B cell (primary cell): ENCODE measurements around the gene FMN1.

ENCODE experiments used
- EZH2 ChIP-seq: IDR thresholded peaks from 2 replicates; pipeline ENCODE4 v1.6.1; 2012; ENCODE audit warnings: borderline replicate concordance, low read depth, mild to moderate bottlenecking, moderate library complexity, low read length; ENCODE audit not compliant: insufficient read depth, poor library complexity, severe bottlenecking
- TF ChIP-seq, protein P1 (sequence below): fragments of 200-600 bp; IDR thresholded peaks from one replicate; pipeline ENCODE4 v1.8.0; 2022; ENCODE audit warnings: antibody characterized with exemption, mild to moderate bottlenecking

DNA sequence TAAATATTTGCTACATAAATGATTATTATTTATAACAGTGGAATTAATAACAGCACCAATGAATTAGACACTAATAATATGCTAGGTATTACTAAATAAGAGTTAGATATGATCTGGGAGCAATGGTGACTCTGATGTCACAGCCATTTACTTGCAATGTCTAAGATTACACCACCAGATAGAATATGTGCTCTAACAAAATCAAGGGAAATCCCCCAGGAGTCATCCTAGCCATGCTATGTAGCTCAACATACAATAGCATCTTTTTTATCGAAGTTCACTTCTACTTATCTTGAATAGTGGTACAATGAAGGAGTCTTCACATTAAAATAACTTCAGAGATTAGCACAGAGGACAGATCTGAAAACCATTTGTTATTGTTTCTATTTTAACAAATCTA, 154.0 kb downstream of the FMN1 start:
- TF ChIP-seq, protein P1, sequence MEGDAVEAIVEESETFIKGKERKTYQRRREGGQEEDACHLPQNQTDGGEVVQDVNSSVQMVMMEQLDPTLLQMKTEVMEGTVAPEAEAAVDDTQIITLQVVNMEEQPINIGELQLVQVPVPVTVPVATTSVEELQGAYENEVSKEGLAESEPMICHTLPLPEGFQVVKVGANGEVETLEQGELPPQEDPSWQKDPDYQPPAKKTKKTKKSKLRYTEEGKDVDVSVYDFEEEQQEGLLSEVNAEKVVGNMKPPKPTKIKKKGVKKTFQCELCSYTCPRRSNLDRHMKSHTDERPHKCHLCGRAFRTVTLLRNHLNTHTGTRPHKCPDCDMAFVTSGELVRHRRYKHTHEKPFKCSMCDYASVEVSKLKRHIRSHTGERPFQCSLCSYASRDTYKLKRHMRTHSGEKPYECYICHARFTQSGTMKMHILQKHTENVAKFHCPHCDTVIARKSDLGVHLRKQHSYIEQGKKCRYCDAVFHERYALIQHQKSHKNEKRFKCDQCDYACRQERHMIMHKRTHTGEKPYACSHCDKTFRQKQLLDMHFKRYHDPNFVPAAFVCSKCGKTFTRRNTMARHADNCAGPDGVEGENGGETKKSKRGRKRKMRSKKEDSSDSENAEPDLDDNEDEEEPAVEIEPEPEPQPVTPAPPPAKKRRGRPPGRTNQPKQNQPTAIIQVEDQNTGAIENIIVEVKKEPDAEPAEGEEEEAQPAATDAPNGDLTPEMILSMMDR: no peak
- TF ChIP-seq EZH2: no peak
